SK-N-MC (cell line): ENCODE results near the gene FLRT2.

Experiments
- EZH2 ChIP-seq: fragments of 200-600 bp; sonication (generic); IDR thresholded peaks from one replicate; pipeline ENCODE4 v1.6.1; 2017; ENCODE audit warnings: antibody characterized with exemption
- FOXP2 ChIP-seq: optimal IDR thresholded peaks from 2 replicates; pipeline ENCODE3; 2011; ENCODE audit warnings: mild to moderate bottlenecking, moderate library complexity; ENCODE audit not compliant: insufficient read depth; ENCODE audit errors: extremely low read length, control extremely low read depth
- POLR2AphosphoS5 ChIP-seq: IDR thresholded peaks from 2 replicates; pipeline ENCODE4 v1.6.1; 2012; ENCODE audit warnings: mild to moderate bottlenecking, low read depth, low read length, borderline replicate concordance

- TF ChIP-seq POLR2AphosphoS5 (no peak), EZH2 (no peak), FOXP2 (no peak)
These were observed 158.1 kb downstream of the FLRT2 start for GRCh38 chr14:85688006-85688405.
